HG02642 (cell line): ENCODE data around the gene MRAS.
"Not testable (repeated sequence)": the region's sequence is repeated elsewhere in the genome, so short reads cannot be mapped to it uniquely, and the experiment has no call there.

Experiments
- ATAC-seq: cut with Tn5 transposase; IDR thresholded peaks from one replicate; pipeline ENCODE4 v1.9.1; 2021; ENCODE audit warnings: mild to moderate bottlenecking; ENCODE audit not compliant: unreplicated experiment, poor library complexity

Gene MRAS

GRCh38 chr3:138439646-138440045 lies 91.3 kb downstream of the MRAS start:
- ATAC-seq: no peak

GRCh38 chr3:138440121-138440521 lies 91.7 kb downstream of the MRAS start:
- ATAC-seq: no peak

- no peak for ATAC-seq
Observed at GRCh38 chr3:138440596-138440995, 92.2 kb downstream of the MRAS start.

- ATAC-seq: no peak
Observed at GRCh38 chr3:138441256-138441655, 92.9 kb downstream of the MRAS start.

- ATAC-seq: no peak
Observed at GRCh38 chr3:138441742-138442141, 93.4 kb downstream of the MRAS start.

GRCh38 chr3:138442433-138442832 lies 94.1 kb downstream of the MRAS start:
- ATAC-seq: no peak

GRCh38 chr3:138443091-138443490 lies 94.7 kb downstream of the MRAS start:
- ATAC-seq: no peak

GRCh38 chr3:138443521-138444503 lies 95.4 kb downstream of the MRAS start:
- no peak for ATAC-seq

- no peak for ATAC-seq
Observed at GRCh38 chr3:138445236-138445635, 96.9 kb downstream of the MRAS start.

- ATAC-seq: no peak
Observed at GRCh38 chr3:138445654-138446053, 97.3 kb downstream of the MRAS start.

GRCh38 chr3:138448631-138449030 lies 100.3 kb downstream of the MRAS start:
- ATAC-seq: no peak

GRCh38 chr3:138449490-138449889 lies 101.1 kb downstream of the MRAS start:
- ATAC-seq: no peak

- ATAC-seq: no peak
Observed at GRCh38 chr3:138450181-138450580, 101.8 kb downstream of the MRAS start.

GRCh38 chr3:138450704-138451424 lies 102.5 kb downstream of the MRAS start:
- no peak for ATAC-seq

GRCh38 chr3:138451595-138452162 lies 103.3 kb downstream of the MRAS start:
- no peak for ATAC-seq

- no peak for ATAC-seq
Observed at GRCh38 chr3:138452436-138452835, 104.1 kb downstream of the MRAS start.

GRCh38 chr3:138453940-138454339 lies 105.6 kb downstream of the MRAS start:
- not testable (repeated sequence) for ATAC-seq
